ENCODE results near the gene PDE7B.

Gene PDE7B

DNA sequence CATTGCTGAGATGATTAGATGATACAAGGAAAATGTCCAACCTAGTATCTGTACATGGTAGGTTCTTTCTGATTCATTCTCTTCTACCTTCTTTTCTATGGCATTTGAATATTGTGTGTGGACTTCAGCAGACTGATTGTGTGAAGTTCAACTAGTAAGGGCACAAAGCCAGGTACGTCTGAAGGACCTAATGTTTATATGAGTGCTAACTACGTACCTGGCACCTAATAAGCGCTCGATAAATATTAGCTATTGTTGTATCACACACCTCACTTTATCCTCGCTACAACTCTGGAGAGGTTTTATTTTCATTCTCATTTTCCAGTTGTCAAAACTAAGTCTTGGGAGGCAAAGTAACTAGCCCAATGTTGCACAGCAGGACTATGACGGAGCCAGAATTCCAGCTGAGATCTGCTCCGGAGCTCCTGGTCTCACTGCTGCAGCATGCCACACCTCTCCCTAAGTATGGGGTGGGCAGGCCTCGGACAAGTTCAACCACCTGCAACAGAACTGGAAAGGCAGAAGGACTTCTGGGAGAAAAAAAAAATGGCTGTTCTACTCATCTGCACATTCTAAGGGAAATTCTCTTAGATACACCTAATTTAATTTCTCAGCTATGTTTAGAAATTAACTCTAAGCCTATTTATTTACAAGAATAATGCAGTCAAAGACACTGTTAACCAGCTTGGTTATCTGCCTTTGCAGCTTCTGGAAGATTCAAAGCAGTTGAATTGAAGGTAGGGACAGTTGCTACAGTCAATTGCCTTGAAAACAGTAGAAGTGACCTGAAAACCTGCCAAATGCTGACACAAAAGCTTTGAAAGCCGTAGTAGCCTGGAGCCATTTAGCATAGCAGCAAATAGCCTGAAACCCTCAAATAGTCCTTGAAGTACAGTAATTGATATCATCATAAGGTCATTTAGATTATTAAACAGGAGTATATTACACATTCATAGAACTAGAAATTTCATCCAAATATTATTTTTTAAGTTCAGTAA lies 165.0 kb downstream of the PDE7B start:
- no peaks in the 10 kb centered on the region for H3K4me1 ChIP-seq (ENCODE audit: low read depth, poor library complexity, severe bottlenecking)

DNA sequence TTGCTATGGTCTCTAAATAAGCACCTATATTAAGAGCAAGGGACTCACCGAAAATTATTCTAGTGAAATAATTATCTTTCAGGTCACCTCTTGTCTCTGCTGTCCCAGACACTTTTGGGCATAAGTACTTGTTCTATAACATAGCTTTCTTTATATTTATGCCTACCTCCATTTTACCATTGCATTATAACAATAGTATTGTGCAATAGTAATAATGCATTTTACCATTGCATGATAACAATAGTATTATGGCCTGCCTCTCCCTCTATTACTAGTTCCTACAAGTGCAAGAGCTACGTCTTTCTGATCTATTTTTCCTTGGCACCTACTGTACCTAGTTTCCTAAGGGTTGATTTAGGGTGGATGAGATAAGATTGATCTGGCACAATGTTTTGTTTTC lies 169.2 kb downstream of the PDE7B start:
- no peak overlapping the region for H3K9ac ChIP-seq
- no peak overlapping the region for H3K4me3 ChIP-seq (IDR thresholded peaks at IDR 0.05; ENCODE audit: insufficient read depth, low read depth, low read length)
- TF ChIP-seq, protein P1, sequence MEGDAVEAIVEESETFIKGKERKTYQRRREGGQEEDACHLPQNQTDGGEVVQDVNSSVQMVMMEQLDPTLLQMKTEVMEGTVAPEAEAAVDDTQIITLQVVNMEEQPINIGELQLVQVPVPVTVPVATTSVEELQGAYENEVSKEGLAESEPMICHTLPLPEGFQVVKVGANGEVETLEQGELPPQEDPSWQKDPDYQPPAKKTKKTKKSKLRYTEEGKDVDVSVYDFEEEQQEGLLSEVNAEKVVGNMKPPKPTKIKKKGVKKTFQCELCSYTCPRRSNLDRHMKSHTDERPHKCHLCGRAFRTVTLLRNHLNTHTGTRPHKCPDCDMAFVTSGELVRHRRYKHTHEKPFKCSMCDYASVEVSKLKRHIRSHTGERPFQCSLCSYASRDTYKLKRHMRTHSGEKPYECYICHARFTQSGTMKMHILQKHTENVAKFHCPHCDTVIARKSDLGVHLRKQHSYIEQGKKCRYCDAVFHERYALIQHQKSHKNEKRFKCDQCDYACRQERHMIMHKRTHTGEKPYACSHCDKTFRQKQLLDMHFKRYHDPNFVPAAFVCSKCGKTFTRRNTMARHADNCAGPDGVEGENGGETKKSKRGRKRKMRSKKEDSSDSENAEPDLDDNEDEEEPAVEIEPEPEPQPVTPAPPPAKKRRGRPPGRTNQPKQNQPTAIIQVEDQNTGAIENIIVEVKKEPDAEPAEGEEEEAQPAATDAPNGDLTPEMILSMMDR (conservative IDR thresholded peaks at IDR 0.05; ENCODE audit: low read depth, low read length): no peak
- no peaks in the 10 kb centered on the region for H3K4me1 ChIP-seq (ENCODE audit: low read depth, poor library complexity, severe bottlenecking)
- no peaks in the 10 kb centered on the region for H4K20me1 ChIP-seq (ENCODE audit: insufficient read depth)
- no peak overlapping the region for H3K4me2 ChIP-seq
- H3K27me3 ChIP-seq (ENCODE audit: insufficient read depth, low read depth): no peaks in the 10 kb centered on the region
- H2AFZ ChIP-seq (ENCODE audit: low read depth): no peak overlapping the region
- no peaks in the 10 kb centered on the region for H3K36me3 ChIP-seq (ENCODE audit: insufficient read depth)
- no peaks in the 10 kb centered on the region for H3K79me2 ChIP-seq (ENCODE audit: insufficient read depth, low read depth)
- no peak overlapping the region for H3K27ac ChIP-seq

More for the DNA sequence above, 165.0 kb downstream of the PDE7B start:
- Histone ChIP-seq H3K36me3 (ENCODE audit: insufficient read depth) (no peaks in the 10 kb centered on the region), H3K4me2 (no peak overlapping the region), H2AFZ (ENCODE audit: low read depth) (no peak overlapping the region), H3K9ac (no peak overlapping the region), H3K27me3 (ENCODE audit: insufficient read depth, low read depth) (no peaks in the 10 kb centered on the region), H4K20me1 (ENCODE audit: insufficient read depth) (no peaks in the 10 kb centered on the region), H3K4me3 (IDR thresholded peaks at IDR 0.05; ENCODE audit: insufficient read depth, low read depth, low read length) (no peak overlapping the region), H3K79me2 (ENCODE audit: insufficient read depth, low read depth) (no peaks in the 10 kb centered on the region), H3K27ac (no peak overlapping the region)
- TF ChIP-seq, protein P1 (conservative IDR thresholded peaks at IDR 0.05; ENCODE audit: low read depth, low read length): no peak

DNA sequence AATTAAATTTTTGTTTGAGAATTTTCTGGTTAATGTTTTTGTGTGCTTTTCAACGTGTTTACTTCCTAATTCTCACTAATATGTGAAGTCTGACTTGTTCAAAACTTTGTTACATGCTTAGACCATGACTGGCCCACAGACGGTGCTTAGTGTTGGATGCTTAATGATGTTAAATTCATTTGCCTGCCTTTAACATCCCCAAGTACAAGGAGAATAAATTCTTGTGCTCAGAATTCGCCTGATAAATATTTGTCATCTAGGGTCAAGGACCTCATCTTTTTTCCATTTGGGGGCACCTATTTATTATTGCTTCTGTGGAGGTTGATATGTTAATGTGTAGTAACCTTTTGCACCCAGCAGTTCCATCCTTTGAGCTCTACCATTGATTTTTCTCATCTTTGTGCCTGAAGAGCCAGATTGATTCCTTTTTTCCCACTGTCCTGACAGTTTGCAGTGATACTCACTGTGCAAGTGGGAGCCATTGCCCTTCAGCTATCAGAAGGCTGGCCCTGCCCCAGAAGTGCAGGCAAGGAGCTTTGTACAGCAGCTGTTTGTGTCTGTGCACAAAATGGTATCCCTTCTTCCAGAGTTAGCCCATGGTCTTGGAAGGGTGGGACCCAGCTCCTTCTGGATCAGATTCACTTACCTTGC lies 170.8 kb downstream of the PDE7B start:
- Histone ChIP-seq H3K4me1 (ENCODE audit: low read depth, poor library complexity, severe bottlenecking) (no peaks in the 10 kb centered on the region), H3K9ac (no peak overlapping the region), H2AFZ (ENCODE audit: low read depth) (no peak overlapping the region), H3K79me2 (ENCODE audit: insufficient read depth, low read depth) (no peaks in the 10 kb centered on the region), H3K36me3 (ENCODE audit: insufficient read depth) (no peaks in the 10 kb centered on the region), H3K27me3 (ENCODE audit: insufficient read depth, low read depth) (no peaks in the 10 kb centered on the region), H3K4me2 (no peak overlapping the region), H3K4me3 (IDR thresholded peaks at IDR 0.05; ENCODE audit: insufficient read depth, low read depth, low read length) (no peak overlapping the region), H4K20me1 (ENCODE audit: insufficient read depth) (no peaks in the 10 kb centered on the region), H3K27ac (no peak overlapping the region)
- TF ChIP-seq, protein P1 (conservative IDR thresholded peaks at IDR 0.05; ENCODE audit: low read depth, low read length): no peak

DNA sequence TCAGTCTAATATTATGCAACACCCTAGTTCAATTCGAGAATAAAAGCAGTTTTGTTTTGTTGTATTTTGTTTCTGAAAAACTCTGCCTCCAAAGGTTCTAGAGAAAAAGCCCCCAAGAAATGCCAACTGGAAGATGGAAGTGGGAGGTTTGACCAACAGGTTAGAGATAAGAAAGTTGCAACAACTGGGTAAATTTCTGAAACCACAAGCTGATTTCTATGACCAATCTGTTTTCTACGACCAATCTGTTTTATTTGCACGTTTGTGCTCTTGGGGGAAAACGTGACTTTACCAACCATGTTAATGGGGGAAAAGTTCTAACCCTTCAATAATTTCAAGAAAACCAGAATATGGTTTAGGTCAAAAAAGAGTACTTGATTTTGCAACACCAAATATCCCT lies 173.2 kb downstream of the PDE7B start:
- Histone ChIP-seq H3K79me2 (ENCODE audit: insufficient read depth, low read depth) (no peaks in the 10 kb centered on the region), H3K36me3 (ENCODE audit: insufficient read depth) (no peaks in the 10 kb centered on the region), H2AFZ (ENCODE audit: low read depth) (no peak overlapping the region), H3K4me1 (ENCODE audit: low read depth, poor library complexity, severe bottlenecking) (no peaks in the 10 kb centered on the region), H3K9ac (no peak overlapping the region), H3K27ac (no peak overlapping the region), H3K4me3 (IDR thresholded peaks at IDR 0.05; ENCODE audit: insufficient read depth, low read depth, low read length) (no peak overlapping the region), H4K20me1 (ENCODE audit: insufficient read depth) (no peaks in the 10 kb centered on the region), H3K4me2 (no peak overlapping the region), H3K27me3 (ENCODE audit: insufficient read depth, low read depth) (no peaks in the 10 kb centered on the region)
- TF ChIP-seq, protein P1 (conservative IDR thresholded peaks at IDR 0.05; ENCODE audit: low read depth, low read length): no peak
